ENCODE results near the gene TESK2. TPM values are rescaled to one million over a fixed set of nuclear protein-coding genes. Genes with fewer than 3 reads are reported as not detected.

Gene TESK2
- total RNA-seq, 1 donor from 2014 or later = 8.2 TPM

DNA sequence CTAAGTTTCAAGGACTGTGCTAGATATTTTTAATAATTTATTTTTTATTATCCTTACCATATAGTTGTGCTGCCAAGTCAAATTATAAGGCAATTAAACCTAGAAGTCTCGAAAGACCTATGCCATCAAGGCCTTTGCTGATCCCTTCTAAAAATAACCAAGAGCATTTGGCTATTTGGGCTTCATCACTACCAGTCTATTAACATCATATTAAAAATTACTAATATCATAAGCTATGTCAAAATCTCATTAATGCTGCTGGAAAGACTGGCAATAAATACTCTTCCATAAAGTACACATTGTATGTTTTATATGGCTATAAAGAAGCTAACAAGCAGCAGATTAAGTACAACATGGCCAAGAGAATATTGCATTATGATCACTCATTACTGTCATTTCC lies 107.8 kb downstream of the TESK2 start:
- intact Hi-C loops (cut with DNase I) = no loop called here
- Histone ChIP-seq H3K36me3 (no peaks in the 10 kb centered on the region), H3K9me3 (no peaks in the 10 kb centered on the region), H3K4me1 (no peaks in the 10 kb centered on the region), H3K27ac (no peak overlapping the region), H3K4me3 (no peak overlapping the region), H3K27me3 (ENCODE audit: low read depth) (no peaks in the 10 kb centered on the region)
- ATAC-seq (no peak), DNase-seq (no peak)
- no peak for TF ChIP-seq CTCF (IDR thresholded peaks at IDR 0.05)

DNA sequence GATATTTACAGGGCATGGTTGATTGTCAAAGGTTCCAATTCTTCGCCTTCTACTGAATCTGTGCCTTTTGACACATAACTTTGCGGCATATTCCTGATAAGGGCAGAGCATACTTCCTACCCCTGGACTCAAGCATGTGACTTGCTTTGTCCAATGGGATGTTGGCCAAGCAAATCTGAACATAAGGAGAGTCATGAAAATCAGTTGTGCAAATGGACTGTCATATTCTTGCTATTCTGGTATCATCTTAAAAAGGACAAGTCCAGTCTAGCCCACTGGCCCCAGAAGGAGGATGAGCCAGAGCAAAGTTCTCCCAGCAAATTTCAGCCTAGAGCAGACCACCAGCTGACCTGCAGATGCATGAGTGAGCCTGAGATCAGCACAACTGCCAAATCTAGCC lies 109.7 kb downstream of the TESK2 start:
- no peak for TF ChIP-seq CTCF (IDR thresholded peaks at IDR 0.05)
- no peak for ATAC-seq

DNA sequence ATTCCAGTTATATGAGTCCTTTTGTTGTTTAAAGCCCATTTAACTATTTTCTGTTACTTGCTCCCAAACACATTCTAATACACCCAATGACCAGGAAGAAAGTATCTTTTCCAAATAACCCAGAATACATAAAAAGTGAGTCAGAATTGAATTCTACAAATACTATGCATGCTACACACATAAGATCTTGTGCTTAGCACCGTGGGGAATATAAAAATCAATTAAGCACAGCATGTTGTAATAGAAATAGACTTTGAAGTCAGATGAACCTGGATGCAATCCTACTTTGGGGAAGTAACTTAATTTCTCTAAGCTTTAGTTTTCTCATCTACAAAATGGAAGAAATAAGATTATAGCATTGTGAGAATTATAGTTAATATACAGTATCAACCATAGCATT lies 110.2 kb downstream of the TESK2 start:
- Histone ChIP-seq H3K27me3 (ENCODE audit: low read depth) (no peaks in the 10 kb centered on the region), H3K4me3 (no peak overlapping the region), H3K9me3 (no peaks in the 10 kb centered on the region), H3K36me3 (no peaks in the 10 kb centered on the region), H3K4me1 (peaks cover under 1% of the 10 kb centered on the region), H3K27ac (no peak overlapping the region)
- no peak for TF ChIP-seq CTCF (IDR thresholded peaks at IDR 0.05)
- ATAC-seq (no peak), DNase-seq (no peak)
- intact Hi-C loops (cut with DNase I) = no loop called here

More for the DNA sequence above, 109.7 kb downstream of the TESK2 start:
- Histone ChIP-seq H3K4me1 (no peaks in the 10 kb centered on the region), H3K36me3 (no peaks in the 10 kb centered on the region), H3K27ac (no peak overlapping the region), H3K9me3 (no peaks in the 10 kb centered on the region), H3K4me3 (no peak overlapping the region), H3K27me3 (ENCODE audit: low read depth) (no peaks in the 10 kb centered on the region)
- DNase-seq = no peak
- intact Hi-C loops (cut with DNase I) = no loop called here

GRCh38 chr1:45380125-45380524 lies 110.8 kb downstream of the TESK2 start:
- no peak for TF ChIP-seq CTCF (IDR thresholded peaks at IDR 0.05)
- H3K4me3 ChIP-seq = no peak overlapping the region
- peaks cover 7% of the 10 kb centered on the region for H3K4me1 ChIP-seq
- intact Hi-C loops (cut with DNase I) = no loop called here
- no peak for ATAC-seq
- no peaks in the 10 kb centered on the region for H3K36me3 ChIP-seq
- no peak for DNase-seq
- no peaks in the 10 kb centered on the region for H3K27me3 ChIP-seq (ENCODE audit: low read depth)
- no peaks in the 10 kb centered on the region for H3K9me3 ChIP-seq
- no peak overlapping the region for H3K27ac ChIP-seq

- no peak for DNase-seq
- no peaks in the 10 kb centered on the region for H3K27me3 ChIP-seq (ENCODE audit: low read depth)
- intact Hi-C loops (cut with DNase I) = no loop called here
- H3K4me1 ChIP-seq = peaks cover 7% of the 10 kb centered on the region
- H3K27ac ChIP-seq = no peak overlapping the region
- no peak overlapping the region for H3K4me3 ChIP-seq
- no peak for TF ChIP-seq CTCF (IDR thresholded peaks at IDR 0.05)
- no peaks in the 10 kb centered on the region for H3K9me3 ChIP-seq
- no peaks in the 10 kb centered on the region for H3K36me3 ChIP-seq
- ATAC-seq = no peak
These were observed 111.4 kb downstream of the TESK2 start for GRCh38 chr1:45379524-45379923.

- no peak for ATAC-seq
- Histone ChIP-seq H3K36me3 (no peaks in the 10 kb centered on the region), H3K27ac (no peak overlapping the region), H3K4me1 (peaks cover 7% of the 10 kb centered on the region), H3K4me3 (no peak overlapping the region), H3K27me3 (ENCODE audit: low read depth) (no peaks in the 10 kb centered on the region), H3K9me3 (no peaks in the 10 kb centered on the region)
- DNase-seq = no peak
- intact Hi-C loops (cut with DNase I) = no loop called here
- TF ChIP-seq CTCF (IDR thresholded peaks at IDR 0.05) = no peak
These were observed 112.8 kb downstream of the TESK2 start for GRCh38 chr1:45378184-45378583.
